HG02588 (cell line): Measurements from ENCODE around the gene NR2C1.

Experiments
- ATAC-seq: cut with Tn5 transposase; IDR thresholded peaks from one replicate; pipeline ENCODE4 v1.9.1; 2021; ENCODE audit warnings: mild to moderate bottlenecking, moderate library complexity; ENCODE audit not compliant: unreplicated experiment

Gene NR2C1

DNA sequence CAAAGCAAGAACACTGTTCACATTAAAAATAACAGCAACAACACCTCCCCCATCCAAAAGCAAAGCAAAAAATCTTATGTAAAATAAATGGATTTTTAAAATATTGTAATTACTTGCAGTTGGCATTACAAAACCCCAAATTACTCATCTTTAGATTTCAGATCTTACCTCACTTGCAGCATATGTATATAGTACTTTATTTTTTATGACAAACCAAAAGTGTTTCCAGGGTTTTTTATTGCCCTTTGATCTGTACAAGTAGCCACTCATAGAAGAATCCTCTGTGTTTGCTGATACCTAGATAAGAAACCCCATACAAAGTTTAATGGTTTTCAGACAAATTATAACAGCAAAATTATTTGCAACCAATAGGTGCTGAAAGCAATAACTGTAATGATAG lies 12.2 kb upstream of the NR2C1 start:
- no peak for ATAC-seq

- no peak for ATAC-seq
Measured at GRCh38 chr12:95083938-95084337, 10.5 kb upstream of the NR2C1 start.

GRCh38 chr12:95083471-95083870 lies 10.1 kb upstream of the NR2C1 start:
- ATAC-seq, result no peak

GRCh38 chr12:95077341-95077740 lies 3.9 kb upstream of the NR2C1 start:
- ATAC-seq, result no peak

- no peak for ATAC-seq
Measured at GRCh38 chr12:95074766-95075165, 1.3 kb upstream of the NR2C1 start.

DNA sequence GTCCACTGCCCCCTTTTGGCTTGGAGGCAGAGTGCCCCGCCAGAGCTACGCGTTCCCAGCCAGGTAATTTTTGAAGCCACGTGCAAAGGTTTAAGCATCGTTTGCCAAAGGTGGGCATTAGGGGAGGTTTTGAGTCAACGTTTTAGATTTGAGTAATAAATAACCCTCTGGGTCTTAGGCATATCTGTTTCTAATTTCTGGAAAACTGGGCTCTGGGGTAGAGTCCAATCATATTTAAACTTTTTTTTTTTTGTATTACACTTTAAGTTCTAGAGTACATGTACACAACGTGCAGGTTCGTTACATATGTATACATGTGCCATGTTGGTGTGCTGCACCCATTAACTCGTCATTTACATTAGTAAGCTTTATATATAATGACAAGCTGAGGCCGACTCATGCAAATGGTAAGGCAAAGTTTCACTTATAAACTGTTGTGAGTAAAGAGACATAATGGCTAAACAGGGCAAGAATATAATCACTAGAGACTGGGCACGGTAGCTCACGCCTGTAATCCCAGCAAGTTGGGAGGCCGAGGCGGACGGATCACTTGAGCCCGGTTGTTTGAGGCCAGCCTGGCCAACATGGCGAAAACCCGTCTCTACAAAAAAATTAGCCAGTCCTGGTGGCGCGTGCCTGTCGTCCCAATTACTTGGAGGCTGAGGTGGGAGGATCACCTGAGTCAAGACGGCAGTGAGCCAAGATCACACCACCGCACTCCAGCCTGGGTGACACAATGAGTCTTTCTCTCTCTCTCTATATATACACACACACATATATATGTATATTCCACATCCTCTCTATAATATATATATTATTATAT lies 491 bp upstream of the NR2C1 start:
- no peak for ATAC-seq

- ATAC-seq, result no peak
Measured at GRCh38 chr12:95070378-95070777, 3.0 kb downstream of the NR2C1 start.

- ATAC-seq, result no peak
Measured at GRCh38 chr12:95066091-95066855, 7.1 kb downstream of the NR2C1 start.

DNA sequence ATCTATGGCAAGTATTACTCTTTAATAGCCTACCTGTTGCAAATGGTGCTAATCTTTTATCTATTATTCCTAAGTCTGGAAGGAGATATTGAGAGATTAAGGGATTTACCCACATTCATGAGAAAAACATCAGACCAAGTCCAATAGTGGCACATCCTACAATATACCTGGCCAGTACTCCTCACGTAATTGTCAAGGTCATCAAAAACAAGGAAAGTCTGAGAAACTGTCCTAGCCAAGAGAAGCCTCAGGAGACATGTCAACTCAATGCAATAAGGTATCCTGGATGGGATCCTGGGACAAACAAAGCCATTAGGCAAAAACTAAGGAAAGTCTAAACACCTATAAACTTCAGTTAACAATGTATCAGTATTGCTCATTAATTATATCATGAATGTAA lies 12.5 kb downstream of the NR2C1 start:
- no peak for ATAC-seq

- ATAC-seq, result no peak
Measured at GRCh38 chr12:95059984-95060383, 13.4 kb downstream of the NR2C1 start.

DNA sequence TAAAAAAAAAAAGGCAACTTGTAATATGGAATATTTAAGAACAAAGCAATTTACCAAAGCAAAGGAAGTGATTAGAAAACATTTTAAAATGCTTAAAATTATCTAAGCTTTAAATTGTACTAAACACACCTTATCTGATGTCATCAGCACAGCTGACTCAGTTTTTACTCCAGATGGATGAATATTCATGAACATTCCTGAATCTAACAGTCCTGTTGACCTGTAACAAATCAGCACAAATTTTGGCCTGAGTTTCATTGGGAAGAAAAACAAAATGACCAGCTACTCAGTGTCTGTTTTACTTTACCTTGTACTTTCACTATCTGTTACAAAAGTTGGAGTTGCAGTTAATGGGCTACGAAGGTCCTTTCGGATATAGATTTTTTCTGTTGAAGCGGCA lies 16.0 kb downstream of the NR2C1 start:
- ATAC-seq, result no peak

GRCh38 chr12:95055057-95055456 lies 18.4 kb downstream of the NR2C1 start:
- ATAC-seq, result no peak

GRCh38 chr12:95054206-95054605 lies 19.2 kb downstream of the NR2C1 start:
- ATAC-seq, result no peak

GRCh38 chr12:95051241-95051640 lies 22.2 kb downstream of the NR2C1 start:
- no peak for ATAC-seq

GRCh38 chr12:95037906-95038305 lies 35.5 kb downstream of the NR2C1 start:
- no peak for ATAC-seq

- no peak for ATAC-seq
Measured at GRCh38 chr12:95034750-95035149, 38.7 kb downstream of the NR2C1 start.

GRCh38 chr12:95022477-95022876 lies 50.9 kb downstream of the NR2C1 start:
- ATAC-seq, result no peak

DNA sequence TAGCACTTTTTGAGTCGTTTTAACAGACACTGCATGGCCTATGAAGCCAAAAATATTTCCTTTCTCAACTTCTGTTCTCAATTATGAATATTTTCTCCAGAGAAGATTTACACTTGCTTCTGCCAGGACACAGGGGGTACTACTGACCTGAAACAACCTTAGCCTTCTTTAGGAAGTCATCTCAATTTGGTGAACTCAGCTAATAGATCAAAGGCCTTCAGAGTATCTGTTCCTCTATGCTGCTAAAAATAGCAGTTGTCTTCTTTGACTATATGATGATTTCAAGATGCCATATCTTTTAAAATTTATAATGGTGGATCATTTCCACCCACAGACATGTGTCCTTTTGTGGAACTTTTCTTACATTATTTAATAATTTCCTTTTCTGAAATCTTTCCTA lies 55.9 kb downstream of the NR2C1 start:
- ATAC-seq, result no peak

GRCh38 chr12:95016120-95016519 lies 57.3 kb downstream of the NR2C1 start:
- no peak for ATAC-seq

- ATAC-seq, result no peak
Measured at GRCh38 chr12:95014554-95014953, 58.9 kb downstream of the NR2C1 start.

DNA sequence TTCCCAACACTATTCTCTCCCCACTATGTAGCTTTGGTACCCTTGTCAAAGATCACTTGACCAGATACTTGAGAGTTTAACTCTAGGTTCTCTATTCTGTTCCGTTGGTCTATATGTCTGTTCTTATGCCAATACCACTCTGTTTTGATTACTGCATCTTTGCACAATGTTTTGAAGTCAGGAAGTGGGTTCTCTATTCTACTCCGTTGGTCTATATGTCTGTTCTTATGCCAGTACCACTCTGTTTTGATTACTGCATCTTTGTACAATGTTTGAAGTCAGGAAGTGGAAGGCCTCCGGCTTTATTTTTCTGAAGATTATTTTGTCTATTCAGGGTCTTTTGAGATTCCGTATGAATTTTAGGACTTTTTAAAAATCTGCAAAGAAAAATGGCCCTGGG lies 67.2 kb downstream of the NR2C1 start:
- no peak for ATAC-seq

DNA sequence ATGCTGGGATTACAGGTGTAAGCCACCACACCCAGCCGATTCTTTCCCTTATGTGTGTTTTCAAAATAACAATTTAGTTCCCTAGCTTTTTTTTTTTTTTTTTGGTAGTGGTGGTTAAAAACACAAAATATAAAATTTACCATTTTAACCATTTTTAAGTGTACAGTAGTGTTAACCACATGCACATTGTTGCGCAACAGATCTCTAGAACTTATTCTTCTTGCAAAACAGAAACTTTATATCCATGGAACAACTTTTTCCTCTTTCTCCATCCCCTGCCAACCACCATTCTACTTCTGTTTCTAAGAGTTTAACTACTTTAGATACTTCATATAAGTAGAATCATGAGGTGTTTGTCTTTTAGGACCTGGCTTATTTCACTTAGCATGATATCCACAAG lies 68.8 kb downstream of the NR2C1 start:
- no peak for ATAC-seq
